ENCODE data around the gene PALS2. TPM values are rescaled to one million over a fixed set of nuclear protein-coding genes. Genes with fewer than 3 reads are reported as not detected.
A peak's percentile ranks its signal among the peaks of the same experiment; 100 is the strongest.

The PALS2 gene
- total RNA-seq, 1 experiment from 2014 or later = 54.4 TPM

DNA sequence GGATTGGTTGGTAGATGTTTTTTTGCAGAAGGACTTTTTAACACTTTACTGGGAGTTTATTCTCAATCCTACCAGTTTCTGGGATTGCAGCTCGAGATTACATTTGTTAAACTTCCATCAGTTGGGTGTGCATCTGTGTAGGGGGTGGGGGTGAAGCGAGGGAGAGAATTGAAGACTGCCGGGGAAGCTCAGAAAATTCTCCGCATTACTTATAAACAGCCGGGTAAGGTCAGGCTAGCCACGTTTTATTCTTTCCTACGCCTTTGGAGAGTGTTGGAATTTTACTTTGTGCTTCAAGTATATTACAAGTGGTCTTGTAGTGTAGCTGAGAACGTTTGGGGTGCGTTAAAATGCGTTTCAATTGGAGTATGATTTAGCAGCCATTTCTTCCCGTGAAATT lies 1.1 kb downstream of the PALS2 start:
- no peaks in the 10 kb centered on the region for H3K9me3 ChIP-seq (replicated peaks)
- DNase-seq = peak in 1 of 2 experiments; percentile 11
- H3K4me3 ChIP-seq = peak overlapping the region; percentile 97
- no peaks in the 10 kb centered on the region for H3K4me1 ChIP-seq
- peak overlapping the region; percentile 38 for H3K27ac ChIP-seq
- 0 out of 2 replicates have a peak, but pooled peaks cover 2% of the 10 kb centered on the region for H3K36me3 ChIP-seq
- peaks cover 11% of the 10 kb centered on the region; the same call in 1 of the 2 replicates for H3K27me3 ChIP-seq

DNA sequence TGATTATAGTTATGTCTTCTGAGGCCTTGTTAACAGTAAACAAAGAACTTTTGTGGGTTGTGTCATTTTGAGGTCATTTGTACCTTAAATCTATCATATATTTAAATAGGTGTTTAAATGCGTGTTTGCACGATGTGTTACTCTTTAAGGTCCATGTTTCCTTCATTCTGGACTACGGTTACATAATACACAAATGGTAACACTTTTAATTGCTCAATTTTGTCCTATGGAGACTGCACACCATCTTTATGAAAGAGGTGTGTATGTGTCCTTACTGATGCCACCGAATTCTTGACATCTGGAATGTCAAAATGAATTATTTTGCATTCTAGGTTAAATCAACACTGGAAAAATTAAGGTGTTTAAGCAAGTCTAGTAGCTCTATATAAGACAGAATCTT lies 1.7 kb downstream of the PALS2 start:
- Histone ChIP-seq H3K27ac (no peak overlapping the region), H3K4me1 (no peaks in the 10 kb centered on the region), H3K27me3 (peaks cover 11% of the 10 kb centered on the region; the same call in 1 of the 2 replicates), H3K36me3 (0 out of 2 replicates have a peak, but pooled peaks cover 2% of the 10 kb centered on the region), H3K9me3 (replicated peaks) (no peaks in the 10 kb centered on the region), H3K4me3 (peak overlapping the region; percentile 97)
- DNase-seq = no peak

DNA sequence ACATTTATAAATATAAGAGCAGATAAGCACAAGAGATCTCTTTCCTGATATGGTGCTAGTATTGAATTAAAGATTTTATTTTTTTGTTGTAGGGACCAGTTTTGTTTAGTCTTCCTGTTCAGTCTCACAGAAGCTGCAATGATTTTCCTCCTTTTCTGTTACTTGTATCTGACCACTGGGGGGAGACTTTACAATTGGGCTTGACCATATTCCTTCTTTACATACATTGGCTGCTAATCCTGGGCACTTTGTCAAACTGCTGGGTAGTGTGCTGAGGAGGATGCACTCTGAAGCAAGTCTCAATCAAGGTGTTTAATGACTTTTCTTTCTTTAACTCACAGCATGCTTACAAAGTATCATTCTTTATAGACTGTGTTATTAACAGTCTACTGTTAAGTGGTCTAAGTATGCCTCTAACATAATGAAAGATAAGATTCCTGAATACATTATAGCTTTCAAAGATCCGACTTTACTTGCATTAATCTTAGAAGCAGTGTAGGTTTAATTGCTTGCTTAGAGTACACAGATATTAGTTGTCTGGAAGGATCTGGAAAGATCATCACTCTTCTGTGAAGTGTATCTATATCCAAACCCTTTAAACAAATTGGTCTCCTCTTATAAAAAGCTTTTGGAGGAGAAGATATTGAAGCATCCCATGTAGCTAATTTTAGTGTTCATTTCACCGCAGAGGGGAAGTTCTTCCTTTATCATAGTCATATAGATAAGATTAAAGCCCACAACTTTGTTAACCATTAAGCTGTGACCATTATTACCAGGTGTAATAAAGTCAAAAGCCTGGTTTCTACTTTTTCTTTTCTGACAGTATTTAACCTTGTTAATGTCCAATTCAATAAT lies 3.1 kb downstream of the PALS2 start:
- Histone ChIP-seq H3K36me3 (0 out of 2 replicates have a peak, but pooled peaks cover 2% of the 10 kb centered on the region), H3K27me3 (peaks cover 4% of the 10 kb centered on the region; the same call in 1 of the 2 replicates), H3K4me3 (no peak overlapping the region), H3K9me3 (replicated peaks) (no peaks in the 10 kb centered on the region), H3K27ac (no peak overlapping the region), H3K4me1 (no peaks in the 10 kb centered on the region)
- DNase-seq = peak; percentile 51 to 84

DNA sequence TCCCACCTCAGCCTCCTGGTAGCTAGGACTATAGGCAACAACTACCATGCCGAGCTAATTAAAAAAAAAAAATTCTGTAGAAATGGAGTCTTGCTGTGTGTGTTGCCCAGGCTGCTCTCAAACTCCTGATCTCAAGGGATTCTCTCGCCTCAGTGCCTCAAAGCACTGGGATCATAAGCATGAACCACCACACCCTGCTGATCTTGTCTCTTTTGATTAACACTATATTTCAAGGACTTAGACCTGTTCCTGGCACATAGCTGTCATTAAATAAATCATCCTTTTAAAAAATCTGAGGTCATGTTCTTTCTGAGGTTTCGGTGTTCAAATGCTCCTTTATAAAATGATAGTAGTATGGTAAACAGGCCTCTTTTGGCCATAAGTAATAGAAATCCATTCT lies 4.8 kb downstream of the PALS2 start:
- no peaks in the 10 kb centered on the region for H3K9me3 ChIP-seq (replicated peaks)
- DNase-seq = no peak

DNA sequence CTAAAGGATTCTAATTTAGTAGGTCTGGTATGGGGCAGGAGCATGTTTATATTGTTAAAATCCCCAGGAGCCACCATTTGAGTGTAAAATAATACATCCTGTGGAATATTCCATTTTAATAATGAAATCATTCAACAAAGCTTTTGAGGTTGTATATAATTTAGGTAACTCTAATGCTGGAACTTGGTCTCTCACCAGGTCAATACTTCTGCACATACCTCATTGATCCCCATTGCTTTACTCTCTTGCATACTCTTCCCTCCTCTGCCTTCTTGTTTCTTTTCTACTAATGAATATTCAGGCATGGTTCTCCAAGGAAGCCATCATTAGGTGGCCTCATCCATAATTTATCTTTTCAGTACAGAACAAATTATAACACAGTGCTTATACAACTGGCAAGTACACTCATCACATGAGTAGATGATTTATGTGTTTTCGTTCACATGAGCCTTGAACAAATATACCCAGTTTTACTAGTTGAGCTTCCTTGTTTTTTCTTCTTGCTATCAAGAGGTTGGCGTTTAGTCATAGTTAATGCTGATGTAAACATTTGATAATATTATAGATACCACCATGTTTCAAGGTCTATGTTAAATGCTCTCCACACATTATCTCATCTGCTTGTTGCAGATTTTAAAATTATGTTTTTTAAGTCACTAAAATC lies 7.2 kb downstream of the PALS2 start:
- no peaks in the 10 kb centered on the region for H3K4me1 ChIP-seq
- no peak for DNase-seq

More for the DNA sequence above, 4.8 kb downstream of the PALS2 start:
- H3K4me3 ChIP-seq = no peak overlapping the region
- no peaks in the 10 kb centered on the region for H3K27me3 ChIP-seq
- H3K27ac ChIP-seq = no peak overlapping the region
- no peaks in the 10 kb centered on the region for H3K4me1 ChIP-seq
- H3K36me3 ChIP-seq = 0 out of 2 replicates have a peak, but pooled peaks cover 2% of the 10 kb centered on the region

DNA sequence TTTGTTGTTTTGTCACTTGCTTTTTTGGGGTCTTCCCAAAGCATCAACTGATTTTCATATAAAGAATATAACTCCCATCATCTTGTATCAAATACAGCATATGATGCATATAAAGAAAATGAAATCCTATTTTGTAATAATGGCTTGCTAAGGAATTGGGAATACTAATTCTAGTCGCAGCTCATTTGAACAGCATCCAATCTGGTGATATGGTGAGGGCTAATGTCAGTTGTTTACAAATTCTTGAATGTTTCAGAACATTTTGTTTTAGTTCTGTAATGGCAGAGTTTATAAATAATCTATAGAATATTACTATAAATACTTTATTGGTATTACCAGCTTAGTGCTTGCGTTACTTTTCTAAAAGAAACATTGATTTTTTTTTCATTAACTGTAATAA lies 8.9 kb downstream of the PALS2 start:
- H3K27ac ChIP-seq = no peak overlapping the region
- H3K9me3 ChIP-seq (replicated peaks) = 0 out of 2 replicates have a peak, but pooled peaks cover 2% of the 10 kb centered on the region
- H3K36me3 ChIP-seq = 0 out of 2 replicates have a peak, but pooled peaks cover 2% of the 10 kb centered on the region
- no peaks in the 10 kb centered on the region for H3K27me3 ChIP-seq
- no peak for DNase-seq
- H3K4me1 ChIP-seq = no peaks in the 10 kb centered on the region
- H3K4me3 ChIP-seq = no peak overlapping the region

More for the DNA sequence above, 7.2 kb downstream of the PALS2 start:
- Histone ChIP-seq H3K4me3 (no peak overlapping the region), H3K9me3 (replicated peaks) (0 out of 2 replicates have a peak, but pooled peaks cover 2% of the 10 kb centered on the region), H3K36me3 (0 out of 2 replicates have a peak, but pooled peaks cover 2% of the 10 kb centered on the region), H3K27me3 (no peaks in the 10 kb centered on the region), H3K27ac (no peak overlapping the region)

DNA sequence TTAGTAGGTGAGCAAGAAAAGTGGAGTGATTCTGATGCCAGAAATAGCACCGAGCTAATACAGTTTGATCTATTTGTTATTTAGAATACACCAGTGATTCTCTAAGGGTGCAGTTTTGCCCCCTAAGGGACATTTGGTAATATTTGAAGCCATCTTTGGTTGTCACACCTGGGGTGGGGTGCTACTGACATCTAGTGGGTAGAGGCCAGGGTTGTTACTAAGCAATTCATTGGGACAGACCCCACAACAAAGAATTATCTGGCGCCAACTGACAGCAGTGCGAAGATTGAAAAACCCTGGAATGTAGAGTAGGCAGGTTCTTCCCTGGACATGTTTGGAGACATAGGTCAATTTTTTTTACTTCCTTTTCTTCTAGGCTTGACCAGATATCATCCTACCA lies 14.6 kb downstream of the PALS2 start:
- Histone ChIP-seq H3K4me1 (no peaks in the 10 kb centered on the region), H3K9me3 (replicated peaks) (0 out of 2 replicates have a peak, but pooled peaks cover 2% of the 10 kb centered on the region), H3K4me3 (no peak overlapping the region), H3K27ac (no peak overlapping the region), H3K36me3 (peaks cover 3% of the 10 kb centered on the region; the same call in 1 of the 2 replicates), H3K27me3 (no peaks in the 10 kb centered on the region)
- DNase-seq = peak; percentile 10 to 49

DNA sequence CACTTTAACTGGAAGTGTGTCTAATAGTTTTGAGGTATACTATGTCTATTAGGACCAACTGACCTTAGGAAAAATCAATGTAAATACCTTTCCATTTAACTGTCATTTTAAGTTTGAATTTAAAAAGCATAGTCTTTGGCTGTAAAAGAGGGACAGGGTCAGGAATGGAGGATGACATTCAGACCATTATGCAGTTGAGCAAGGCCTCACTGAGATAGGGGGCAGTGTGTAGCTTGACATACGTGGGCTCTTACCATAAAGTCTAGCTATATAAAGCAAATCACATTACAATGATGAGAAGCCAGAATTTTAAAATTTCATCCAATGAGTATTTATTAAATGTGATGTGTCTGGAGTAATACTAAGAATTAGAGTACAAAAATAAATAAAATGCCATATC lies 17.9 kb downstream of the PALS2 start:
- Histone ChIP-seq H3K27ac (no peak overlapping the region), H3K4me1 (no peaks in the 10 kb centered on the region), H3K36me3 (peaks cover 8% of the 10 kb centered on the region; the same call in 1 of the 2 replicates), H3K9me3 (replicated peaks) (no peaks in the 10 kb centered on the region), H3K27me3 (no peaks in the 10 kb centered on the region), H3K4me3 (no peak overlapping the region)
- no peak for DNase-seq

DNA sequence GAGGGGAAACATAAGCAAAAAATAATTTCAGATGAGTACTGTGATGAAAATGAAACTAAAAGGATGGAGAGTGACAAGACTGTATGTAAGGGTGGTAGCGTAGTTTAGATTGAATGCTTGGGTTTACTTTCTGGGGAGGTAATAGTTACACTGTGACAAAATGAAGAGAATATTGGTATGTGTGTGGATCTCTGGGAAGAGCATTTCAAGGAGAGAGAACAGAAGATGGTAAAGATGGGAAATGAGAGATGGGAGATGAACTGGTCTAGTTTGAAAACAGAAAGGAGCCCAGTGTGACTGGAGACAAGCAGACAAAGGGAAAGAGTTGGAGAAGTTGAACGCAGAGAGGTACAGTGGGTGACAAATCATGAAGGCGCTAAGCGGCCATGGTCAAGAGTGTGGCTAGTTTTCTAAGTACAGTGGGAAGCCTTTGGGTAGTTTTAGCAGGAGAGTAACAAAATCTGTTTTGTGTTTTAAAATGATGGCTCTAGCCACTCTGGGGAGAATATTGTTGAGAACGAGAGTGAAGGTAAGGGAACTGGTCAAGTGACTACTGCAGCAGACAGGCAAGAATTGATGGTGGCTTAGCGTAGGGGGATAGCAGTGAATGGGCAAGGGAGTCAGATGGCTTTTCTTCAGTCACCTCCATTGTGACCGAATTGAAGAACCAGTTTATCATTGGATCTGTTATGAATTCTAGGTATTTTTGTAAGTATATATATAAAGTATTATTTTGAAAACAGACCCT lies 22.6 kb downstream of the PALS2 start:
- no peak overlapping the region for H3K27ac ChIP-seq
- no peaks in the 10 kb centered on the region for H3K9me3 ChIP-seq (replicated peaks)
- peaks cover 5% of the 10 kb centered on the region; the same call in 1 of the 2 replicates for H3K36me3 ChIP-seq
- no peaks in the 10 kb centered on the region for H3K27me3 ChIP-seq
- DNase-seq = no peak
- H3K4me3 ChIP-seq = no peak overlapping the region
- H3K4me1 ChIP-seq = no peaks in the 10 kb centered on the region

DNA sequence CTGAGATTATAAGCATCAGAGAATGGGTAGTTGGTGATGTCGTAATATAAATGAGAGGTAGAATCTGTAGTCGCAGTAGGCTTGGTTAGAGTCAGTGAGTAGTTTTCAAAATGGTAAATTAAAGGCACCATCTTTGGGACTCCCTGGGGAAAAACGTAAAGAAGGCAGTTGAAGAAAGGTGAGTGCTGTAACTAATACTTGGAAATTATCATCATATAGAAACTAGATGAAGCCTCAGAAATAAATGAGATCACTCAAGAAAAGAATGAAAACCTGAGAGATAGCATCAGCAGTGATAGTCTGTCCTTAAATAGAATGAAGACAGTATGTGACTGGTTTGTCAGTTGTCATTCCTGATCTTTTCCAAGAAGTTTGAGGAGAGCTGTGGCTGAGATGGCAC lies 23.8 kb downstream of the PALS2 start:
- DNase-seq = no peak
- H3K36me3 ChIP-seq = peaks cover 8% of the 10 kb centered on the region
- H3K27ac ChIP-seq = no peak overlapping the region

DNA sequence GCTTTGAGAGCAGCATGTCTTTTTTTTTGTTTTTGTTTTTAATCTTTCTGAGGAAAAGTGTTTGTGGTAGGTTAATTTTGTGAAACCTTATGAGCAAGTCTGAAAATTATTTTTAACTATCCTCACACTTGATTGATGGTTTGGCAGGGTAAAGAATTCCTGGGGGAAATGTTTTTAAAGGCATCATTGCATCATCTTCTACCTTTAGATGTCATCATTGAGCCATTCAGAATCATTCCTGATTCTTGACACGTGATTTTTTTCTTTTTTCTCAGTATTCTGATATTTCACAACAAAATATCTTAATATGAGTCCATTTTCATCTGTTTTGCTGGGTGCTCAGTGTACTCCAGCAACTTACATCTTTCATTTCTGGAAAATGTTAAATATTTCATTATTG lies 28.3 kb downstream of the PALS2 start:
- Histone ChIP-seq H3K9me3 (replicated peaks) (no peaks in the 10 kb centered on the region; the same call in 1 of the 2 replicates), H3K27ac (no peak overlapping the region), H3K4me3 (no peak overlapping the region), H3K27me3 (no peaks in the 10 kb centered on the region), H3K4me1 (no peaks in the 10 kb centered on the region), H3K36me3 (peaks cover 6% of the 10 kb centered on the region; the same call in 1 of the 2 replicates)
- no peak for DNase-seq

More for the DNA sequence above, 23.8 kb downstream of the PALS2 start:
- Histone ChIP-seq H3K4me3 (no peak overlapping the region), H3K9me3 (replicated peaks) (no peaks in the 10 kb centered on the region), H3K4me1 (no peaks in the 10 kb centered on the region), H3K27me3 (no peaks in the 10 kb centered on the region)

DNA sequence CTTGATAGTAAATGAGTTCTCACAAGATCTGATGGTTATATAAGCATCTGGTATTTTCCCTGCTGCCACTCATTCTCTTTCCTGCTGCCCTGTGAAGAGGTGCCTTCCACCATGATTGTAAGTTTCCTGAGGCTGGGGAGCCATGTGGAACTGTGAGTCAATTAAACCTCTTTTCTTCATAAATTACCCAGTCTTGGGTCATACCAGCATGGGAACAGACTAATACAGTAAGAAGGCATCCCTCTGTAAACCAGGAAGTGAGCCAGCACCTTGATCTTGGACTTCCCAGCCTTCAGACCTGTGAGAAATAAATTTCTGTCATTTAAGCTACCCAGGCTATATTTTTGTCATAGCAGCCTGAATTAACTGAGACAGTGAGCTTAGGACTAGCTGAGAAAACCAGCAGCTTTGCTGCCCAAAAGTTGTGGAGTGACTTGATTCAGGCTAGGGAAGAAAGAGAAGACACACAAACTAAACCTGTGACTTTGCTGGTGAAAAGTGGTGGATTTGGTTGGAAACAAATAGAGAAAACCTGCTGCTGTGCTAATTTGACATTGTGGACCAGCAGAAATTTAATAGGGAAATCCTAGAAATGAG lies 29.7 kb downstream of the PALS2 start:
- Histone ChIP-seq H3K36me3 (peaks cover 6% of the 10 kb centered on the region; the same call in 1 of the 2 replicates), H3K27ac (no peak overlapping the region), H3K27me3 (no peaks in the 10 kb centered on the region), H3K9me3 (replicated peaks) (no peaks in the 10 kb centered on the region; the same call in 1 of the 2 replicates), H3K4me3 (no peak overlapping the region), H3K4me1 (no peaks in the 10 kb centered on the region)
- DNase-seq = no peak

DNA sequence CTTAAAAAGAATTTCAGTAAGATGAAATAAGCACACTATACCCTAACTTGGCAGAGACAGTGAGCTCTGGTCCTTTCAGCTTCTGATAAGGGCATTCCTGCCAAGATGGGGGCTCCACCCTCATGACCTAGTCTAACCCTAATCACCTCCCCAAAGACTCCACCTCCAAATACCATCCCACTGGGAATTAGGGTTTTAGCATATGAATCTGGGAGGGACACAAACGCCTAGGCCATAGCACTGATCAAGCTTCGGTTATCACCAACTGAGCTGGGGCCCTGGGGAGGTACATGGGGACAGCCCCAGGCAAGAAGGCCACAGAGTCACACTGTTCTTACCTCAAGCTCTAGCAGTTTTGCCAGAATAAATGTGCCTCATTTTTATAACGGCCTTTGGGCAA lies 31.4 kb downstream of the PALS2 start:
- no peaks in the 10 kb centered on the region; the same call in 1 of the 2 replicates for H3K9me3 ChIP-seq (replicated peaks)
- H3K4me3 ChIP-seq = no peak overlapping the region
- H3K36me3 ChIP-seq = peaks cover 6% of the 10 kb centered on the region; the same call in 1 of the 2 replicates
- H3K27ac ChIP-seq = no peak overlapping the region
- H3K4me1 ChIP-seq = no peaks in the 10 kb centered on the region
- no peak for DNase-seq
- no peaks in the 10 kb centered on the region for H3K27me3 ChIP-seq

DNA sequence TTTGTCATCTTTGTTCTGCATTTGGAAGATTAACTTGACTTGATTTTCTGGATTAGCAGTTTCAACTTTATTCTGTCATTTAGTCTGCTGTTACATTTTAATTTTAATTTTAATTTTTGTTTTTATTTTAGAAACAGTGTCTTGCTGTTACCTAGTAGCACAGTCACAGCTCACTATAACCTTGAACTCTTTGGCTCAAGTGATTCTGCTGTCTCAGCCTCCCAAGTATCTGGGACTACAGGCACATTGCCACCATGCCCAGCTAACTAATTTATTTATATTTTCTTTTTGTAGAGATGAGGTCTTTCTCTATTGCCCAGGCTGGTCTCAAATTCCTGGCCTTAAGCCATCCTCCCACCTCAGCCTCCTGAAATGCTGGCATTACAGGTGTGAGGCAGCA lies 35.3 kb downstream of the PALS2 start:
- H3K27me3 ChIP-seq = no peaks in the 10 kb centered on the region
- no peaks in the 10 kb centered on the region for H3K4me1 ChIP-seq
- no peak overlapping the region for H3K4me3 ChIP-seq
- DNase-seq = no peak
- no peaks in the 10 kb centered on the region for H3K9me3 ChIP-seq (replicated peaks)
- no peaks in the 10 kb centered on the region for H3K36me3 ChIP-seq
- no peak overlapping the region for H3K27ac ChIP-seq
